GM15510 (cell line): Measurements from ENCODE around the gene PIP5K1C.

ENCODE experiments used
- POLR2A ChIP-seq: IDR thresholded peaks from 3 replicates; pipeline ENCODE4 v1.6.1; 2011; ENCODE audit warnings: borderline replicate concordance; ENCODE audit not compliant: insufficient read length; ENCODE audit errors: extremely low read depth

PIP5K1C gene

GRCh38 chr19:3693025-3693925, 7.0 kb downstream of the PIP5K1C start:
- no peak for TF ChIP-seq POLR2A

- TF ChIP-seq POLR2A = no peak
Observed at GRCh38 chr19:3692141-3693024, 7.9 kb downstream of the PIP5K1C start.

- TF ChIP-seq POLR2A = no peak
Observed at GRCh38 chr19:3691726-3692125, 8.5 kb downstream of the PIP5K1C start.

GRCh38 chr19:3691372-3691716, 8.9 kb downstream of the PIP5K1C start:
- no peak for TF ChIP-seq POLR2A

GRCh38 chr19:3690551-3691371, 9.5 kb downstream of the PIP5K1C start:
- no peak for TF ChIP-seq POLR2A

GRCh38 chr19:3687774-3688706, 12.2 kb downstream of the PIP5K1C start:
- TF ChIP-seq POLR2A = no peak

GRCh38 chr19:3687393-3687773, 12.9 kb downstream of the PIP5K1C start:
- no peak for TF ChIP-seq POLR2A

GRCh38 chr19:3684817-3685410, 15.4 kb downstream of the PIP5K1C start:
- no peak for TF ChIP-seq POLR2A

GRCh38 chr19:3684054-3684816, 16.0 kb downstream of the PIP5K1C start:
- no peak for TF ChIP-seq POLR2A

GRCh38 chr19:3683405-3684053, 16.7 kb downstream of the PIP5K1C start:
- TF ChIP-seq POLR2A = no peak

- TF ChIP-seq POLR2A = no peak
Observed at GRCh38 chr19:3682741-3683404, 17.4 kb downstream of the PIP5K1C start.

GRCh38 chr19:3682286-3682685, 18.0 kb downstream of the PIP5K1C start:
- TF ChIP-seq POLR2A = no peak
